H1 (cell line): ENCODE results near the gene P4HB. TPM values are rescaled to one million over a fixed set of nuclear protein-coding genes. Genes with fewer than 3 reads are reported as not detected.

Source experiments
- CTCF ChIA-PET: fragments of 300-600 bp; sonication (Branson Sonifier 250); formaldehyde crosslinking; loops from one replicate; lab custom pipeline; 2021; ENCODE audit not compliant: partially characterized antibody; lab: Charles Lee
- POLR2A ChIA-PET: fragments of 300-600 bp; sonication (Branson Sonifier 250); formaldehyde crosslinking; loops from one replicate; lab custom pipeline; 2021; ENCODE audit warnings: inconsistent platforms; ENCODE audit not compliant: partially characterized antibody; lab: Charles Lee
- DNase-seq, 2 experiments: peaks; one replicate each; pipeline versions ENCODE4 v3.0.0 to v3.0.0-alpha.2; 2010 to 2022; ENCODE audit warnings: low spot score in 2 of 2, low read depth in 1 of 2, mixed read lengths in 1 of 2
- FAIRE-seq: peaks from 2 replicates; lab custom pipeline; 2011; peaks lifted over from hg19 to GRCh38; lab: Jason Lieb, UNC
- H2AFZ ChIP-seq: 2 replicates; pipeline ENCODE4 v1.8.1; 2012; ENCODE audit warnings: low read length, inconsistent platforms
- H2AK5ac ChIP-seq: 2 replicates; pipeline ENCODE4 v1.6.1; 2013; ENCODE audit warnings: low read depth, low read length
- H2BK120ac ChIP-seq: replicated peaks from 2 replicates; pipeline ENCODE3; 2013; ENCODE audit warnings: low read depth, low read length, inconsistent platforms
- H2BK12ac ChIP-seq: 2 replicates; pipeline ENCODE4 v1.6.1; 2013; ENCODE audit warnings: low read depth, low read length
- H2BK15ac ChIP-seq: 2 replicates; pipeline ENCODE4 v1.6.1; 2013; ENCODE audit warnings: low read length
- H2BK20ac ChIP-seq: 2 replicates; pipeline ENCODE4 v1.6.1; 2013; ENCODE audit warnings: low read length
- H2BK5ac ChIP-seq: 2 replicates; pipeline ENCODE4 v1.6.1; 2013; ENCODE audit warnings: low read depth, low read length
- H3K14ac ChIP-seq: 2 replicates; pipeline ENCODE4 v1.6.1; 2013; ENCODE audit warnings: inconsistent platforms; ENCODE audit not compliant: insufficient read length
- H3K18ac ChIP-seq: 2 replicates; pipeline ENCODE4 v1.6.1; 2013; ENCODE audit warnings: low read length; ENCODE audit errors: extremely low read depth
- H3K23ac ChIP-seq: 2 replicates; pipeline ENCODE4 v1.6.1; 2013; ENCODE audit warnings: inconsistent platforms; ENCODE audit not compliant: insufficient read length
- H3K23me2 ChIP-seq: 2 replicates; pipeline ENCODE4 v1.6.1; 2013; ENCODE audit warnings: low read depth, low read length
- H3K27ac ChIP-seq: 2 replicates; pipeline ENCODE4 v1.6.1; 2011; ENCODE audit warnings: low read depth, low read length, inconsistent platforms
- H3K27me3 ChIP-seq, 4 experiments: replicated peaks in 1 of 4; 1 replicate in 1 of 4; 2 replicates in 3 of 4; pipeline versions ENCODE4 v1.6.1 to v1.8.1; 2011 to 2013; ENCODE audit warnings: low read length in 3 of 4, mild to moderate bottlenecking in 3 of 4, inconsistent platforms in 2 of 4, mixed read lengths in 2 of 4, moderate library complexity in 1 of 4; ENCODE audit not compliant: control insufficient read depth in 3 of 4, insufficient read depth in 3 of 4; ENCODE audit errors: extremely low read depth in 1 of 4
- H3K36me3 ChIP-seq, 4 experiments: 2 replicates each; pipeline versions ENCODE4 v1.6.1 to v1.8.1; 2011 to 2013; ENCODE audit warnings: mild to moderate bottlenecking in 4 of 4, low read length in 3 of 4, moderate library complexity in 2 of 4, control low read depth in 1 of 4, inconsistent platforms in 1 of 4; ENCODE audit not compliant: insufficient read depth in 4 of 4, control insufficient read depth in 2 of 4
- H3K4ac ChIP-seq: replicated peaks from 2 replicates; pipeline ENCODE3; 2013; ENCODE audit warnings: low read length, low read depth, mixed read lengths, inconsistent platforms; ENCODE audit not compliant: insufficient read length
- H3K4me1 ChIP-seq, 4 experiments: replicated peaks in 1 of 4; 1 replicate in 1 of 4; 2 replicates in 3 of 4; pipeline versions ENCODE4 v1.6.1 to v1.8.1; 2011 to 2013; ENCODE audit warnings: low read length in 3 of 4, inconsistent platforms in 2 of 4, mixed read lengths in 1 of 4; ENCODE audit not compliant: insufficient read depth in 4 of 4, control insufficient read depth in 3 of 4
- H3K4me2 ChIP-seq, 2 experiments: 2 replicates each; pipeline versions ENCODE4 v1.6.1 to v1.8.1; 2011 to 2013; ENCODE audit warnings: low read depth in 2 of 2, low read length in 2 of 2, control low read depth in 1 of 2, inconsistent platforms in 1 of 2, mild to moderate bottlenecking in 1 of 2; ENCODE audit not compliant: insufficient read depth in 1 of 2
- H3K4me3 ChIP-seq, 4 experiments: fragments of 200-600, 300-600 bp in 1 of 4; sonication (generic), shearing (Covaris generic), sonication (Bioruptor Twin) in 1 of 4; 2 replicates each; pipeline versions ENCODE4 v1.5.1 to v1.8.1; 2011 to 2016; ENCODE audit warnings: low read length in 4 of 4, low read depth in 3 of 4, control low read depth in 2 of 4, inconsistent platforms in 2 of 4, mild to moderate bottlenecking in 2 of 4, mixed read lengths in 1 of 4, moderate library complexity in 1 of 4; ENCODE audit not compliant: insufficient read depth in 2 of 4; ENCODE audit errors: extremely low read depth in 1 of 4
- H3K56ac ChIP-seq: replicated peaks from 2 replicates; pipeline ENCODE3; 2013; ENCODE audit warnings: low read depth, mild to moderate bottlenecking, mixed read lengths, low read length, inconsistent platforms; ENCODE audit not compliant: insufficient read length
- H3K79me1 ChIP-seq: 2 replicates; pipeline ENCODE4 v1.6.1; 2013; ENCODE audit warnings: low read depth, low read length, control low read depth
- H3K79me2 ChIP-seq, 2 experiments: 2 replicates each; pipeline versions ENCODE4 v1.6.1 to v1.8.1; 2012 to 2013; ENCODE audit warnings: low read length in 2 of 2, mild to moderate bottlenecking in 2 of 2, inconsistent platforms in 1 of 2; ENCODE audit not compliant: insufficient read depth in 2 of 2, control insufficient read depth in 1 of 2
- H3K9ac ChIP-seq, 4 experiments: replicated peaks in 1 of 4; 1 replicate in 1 of 4; 2 replicates in 3 of 4; pipeline versions ENCODE4 v1.6.1 to v1.8.1; 2011 to 2013; ENCODE audit warnings: low read depth in 3 of 4, low read length in 3 of 4, control low read depth in 2 of 4, mild to moderate bottlenecking in 2 of 4, moderate library complexity in 2 of 4, inconsistent platforms in 1 of 4; ENCODE audit errors: extremely low read depth in 1 of 4
- H3K9me3 ChIP-seq, 2 experiments: 2 replicates each; pipeline versions ENCODE4 v1.6.1 to v1.8.1; 2012 to 2013; ENCODE audit warnings: mild to moderate bottlenecking in 2 of 2, moderate library complexity in 2 of 2, control low read depth in 1 of 2, inconsistent platforms in 1 of 2, low read depth in 1 of 2, low read length in 1 of 2, mixed read lengths in 1 of 2; ENCODE audit not compliant: insufficient read depth in 2 of 2
- H4K20me1 ChIP-seq, 2 experiments: replicated peaks in 1 of 2; 2 replicates each; pipeline versions ENCODE3 to v1.8.1; 2011 to 2013; ENCODE audit warnings: inconsistent platforms in 2 of 2, low read length in 2 of 2, mild to moderate bottlenecking in 1 of 2; ENCODE audit not compliant: insufficient read depth in 2 of 2, control insufficient read depth in 1 of 2
- H4K5ac ChIP-seq: 2 replicates; pipeline ENCODE4 v1.6.1; 2013; ENCODE audit warnings: low read length, low read depth, mixed read lengths, inconsistent platforms; ENCODE audit not compliant: insufficient read length
- H4K8ac ChIP-seq: 2 replicates; pipeline ENCODE4 v1.8.0; 2013; ENCODE audit warnings: mild to moderate bottlenecking, moderate library complexity, low read length, inconsistent platforms; ENCODE audit not compliant: insufficient read depth; ENCODE audit errors: extremely low read depth
- H4K91ac ChIP-seq: replicated peaks from 2 replicates; pipeline ENCODE3; 2013; ENCODE audit warnings: low read length, mixed read lengths, inconsistent platforms; ENCODE audit not compliant: insufficient read length
- E2F6 ChIP-seq: IDR thresholded peaks from 2 replicates; pipeline ENCODE4 v1.6.1; 2012; ENCODE audit warnings: inconsistent platforms
- EZH2 ChIP-seq: fragments of 200-600 bp; sonication (generic); IDR thresholded peaks from 2 replicates; pipeline ENCODE4 v1.7.1; 2012; ENCODE audit warnings: low read depth, mild to moderate bottlenecking, moderate library complexity, low read length, inconsistent platforms; ENCODE audit not compliant: severe bottlenecking
- RAD21 ChIP-seq, 2 experiments: IDR thresholded peaks in 1 of 2; conservative IDR thresholded peaks in 1 of 2; 2 replicates each; pipeline ENCODE4 v1.6.1; 2011; ENCODE audit warnings: low read depth in 2 of 2, low read length in 2 of 2, improper control_type of control experiment in 1 of 2, inconsistent platforms in 1 of 2, mild to moderate bottlenecking in 1 of 2, moderate library complexity in 1 of 2
- SIX5 ChIP-seq: IDR thresholded peaks from 2 replicates; pipeline ENCODE4 v1.6.1; 2011; ENCODE audit warnings: mild to moderate bottlenecking, low read depth, low read length
- SP2 ChIP-seq: IDR thresholded peaks from 2 replicates; pipeline ENCODE4 v1.6.1; 2012; ENCODE audit warnings: mild to moderate bottlenecking, low read length, inconsistent platforms
- WGBS, 2 experiments: shearing (Covaris generic) in 1 of 2; methylation state at CpG; one replicate each; pipeline versions ENCODE4 v1.1.6 to v1.1.7; 2013 to 2015; ENCODE audit warnings: low lambda C conversion rate in 2 of 2, mixed read lengths in 2 of 2, inconsistent platforms in 1 of 2, low coverage in 1 of 2, missing lambda C conversion rate in 1 of 2; ENCODE audit not compliant: insufficient replicate concordance in 2 of 2, insufficient coverage in 1 of 2, insufficient read length in 1 of 2; ENCODE audit errors: extremely low coverage in 1 of 2, missing lambda C conversion rate in 1 of 2; 5-methylcytosine and 5-hydroxymethylcytosine counted together
- polyA plus RNA-seq, 7 experiments: library from polyadenylated mRNA; depleted of rRNA in 3 of 7; stranded (reverse) in 5 of 7; unstranded in 2 of 7; fragments of >200 nt in 5 of 7; fragments of 200-250 nt in 2 of 7; gene quantifications; 1 replicate in 5 of 7; 2 replicates in 1 of 7; 4 replicates in 1 of 7; pipeline versions ENCODE4 v1.2.1 to v1.2.3, GENCODE V29; 2011 to 2013; ENCODE audit warnings: missing spikeins in 2 of 7, mixed read lengths in 2 of 7
- total RNA-seq: library from RNA; stranded (reverse); fragmentation: NEBNext Ultra II Directional; extraction: Animal tissue kit (Norgen Biotek cat#: 25700); gene quantifications from 2 replicates; pipeline ENCODE4 v1.2.1, GENCODE V29; 2021

P4HB gene
- total and polyA plus RNA-seq, 2 of the 8 experiments (the other 6 are each of a cell fraction or from before 2014, with no cell fraction given): 41.4 to 379 TPM

- no peak overlapping the region for H2BK20ac ChIP-seq
- H3K27ac ChIP-seq: no peak overlapping the region
- H4K20me1 ChIP-seq: peaks cover 0 to 1% of the 10 kb centered on the region in 2 experiments
- H3K4me3 ChIP-seq: no peak overlapping the region
- H3K23me2 ChIP-seq: peaks cover 5% of the 10 kb centered on the region; the same call in 1 of the 2 replicates
- H3K4ac ChIP-seq: no peak overlapping the region
- H2BK5ac ChIP-seq: no peak overlapping the region
- no peak overlapping the region for H3K4me2 ChIP-seq
- ChIA-PET POLR2A (interaction anchor here (0.7 to 2.7 kb wide), 9 partner anchors 8 to 178 kb away, joined by 3 to 6 read pairs (median 3); partner anchors contain the start of gene MRPL12), CTCF (interaction anchor here (0.5 to 4.5 kb wide), 16 partner anchors 10 to 299 kb away, joined by 3 to 19 read pairs (median 4); no protein-coding TSS in a partner anchor)
- 81% methylated on average over 18 of the region's 18 CpGs; no CpG with 5 or more reads in 1 of the 2 experiments for WGBS, 2 experiments
- H3K9me3 ChIP-seq: no peaks in the 10 kb centered on the region
- no peak overlapping the region for H3K14ac ChIP-seq
- DNase-seq (no peak), FAIRE-seq (no peak)
- no peak overlapping the region for H4K8ac ChIP-seq
- H4K5ac ChIP-seq: no peak overlapping the region
- no peak overlapping the region for H4K91ac ChIP-seq
- no peak overlapping the region for H3K56ac ChIP-seq
- H2BK120ac ChIP-seq: no peak overlapping the region
- no peaks in the 10 kb centered on the region for H3K79me2 ChIP-seq
- peaks cover 34 to 48% (median 42%) of the 10 kb centered on the region in 4 experiments for H3K27me3 ChIP-seq
- no peak overlapping the region for H2BK15ac ChIP-seq
- no peak overlapping the region for H2AFZ ChIP-seq
- no peaks in the 10 kb centered on the region for H3K79me1 ChIP-seq
- H3K36me3 ChIP-seq: peaks cover 0 to 10% (median 0%) of the 10 kb centered on the region in 4 experiments; a peak in 1 of 8 replicates
- no peak overlapping the region for H3K18ac ChIP-seq
- no peak overlapping the region for H3K23ac ChIP-seq
- H3K9ac ChIP-seq: no peak overlapping the region
- no peak overlapping the region for H2AK5ac ChIP-seq
- H2BK12ac ChIP-seq: no peak overlapping the region
- peaks cover 0 to 3% (median 0%) of the 10 kb centered on the region in 4 experiments; a peak in 3 of 7 replicates for H3K4me1 ChIP-seq
- no peak for TF ChIP-seq EZH2
- TF ChIP-seq E2F6: no peak
- no peak for TF ChIP-seq RAD21 (IDR thresholded peaks at IDR 0.05 in 1 of 2, conservative IDR thresholded peaks at IDR 0.05 in 1 of 2; ENCODE audit: low read depth in 2 of 2, low read length in 2 of 2)
- TF ChIP-seq SP2: no peak
- TF ChIP-seq SIX5: no peak
These were observed 53.1 kb downstream of the P4HB start for GRCh38 chr17:81807210-81807719.
